H1 (cell line): Measurements from ENCODE around the gene STK32A.
A peak's percentile ranks its signal among the peaks of the same experiment; 100 is the strongest.

Experiments
- ASH2L ChIP-seq: fragments of 200-600, 300-600 bp; sonication (generic); IDR thresholded peaks from one replicate; pipeline ENCODE4 v1.7.1; 2017; ENCODE audit warnings: low read length
- CTBP2 ChIP-seq: IDR thresholded peaks from 2 replicates; pipeline ENCODE4 v1.7.0; 2011; ENCODE audit warnings: borderline replicate concordance, mild to moderate bottlenecking, moderate library complexity, mixed read lengths, low read length; ENCODE audit not compliant: insufficient read depth, insufficient read length
- EP300 ChIP-seq, 2 experiments: IDR thresholded peaks; 1 replicate in 1 of 2; 2 replicates in 1 of 2; pipeline ENCODE4 v1.6.1; 2011 to 2012; ENCODE audit warnings: low read depth in 2 of 2, low read length in 2 of 2, mild to moderate bottlenecking in 2 of 2, borderline replicate concordance in 1 of 2, inconsistent platforms in 1 of 2, moderate library complexity in 1 of 2
- KDM1A ChIP-seq: fragments of 200-600, 300-600 bp; sonication (generic); IDR thresholded peaks from 2 replicates; pipeline ENCODE4 v1.7.1; 2016; ENCODE audit warnings: mild to moderate bottlenecking, low read length, borderline replicate concordance
- MAFK ChIP-seq: IDR thresholded peaks from 2 replicates; pipeline ENCODE4 v1.6.1; 2012; ENCODE audit warnings: low read depth, mild to moderate bottlenecking, improper control_type of control experiment, low read length
- NANOG ChIP-seq: IDR thresholded peaks from 2 replicates; pipeline ENCODE4 v1.6.1; 2011; ENCODE audit warnings: low read length, low read depth, mild to moderate bottlenecking, inconsistent platforms; ENCODE audit not compliant: insufficient read depth, poor library complexity, severe bottlenecking
- NRF1 ChIP-seq: IDR thresholded peaks from 2 replicates; pipeline ENCODE4 v1.6.1; 2011; ENCODE audit warnings: mild to moderate bottlenecking, low read depth, low read length, improper control_type of control experiment
- POLR2A ChIP-seq, 2 experiments: IDR thresholded peaks; 1 replicate in 1 of 2; 2 replicates in 1 of 2; pipeline ENCODE4 v1.6.1; 2011; ENCODE audit warnings: low read depth in 2 of 2, low read length in 2 of 2, mild to moderate bottlenecking in 2 of 2; ENCODE audit errors: control extremely low read depth in 1 of 2
- SIN3A ChIP-seq, 2 experiments: IDR thresholded peaks in 1 of 2; conservative IDR thresholded peaks in 1 of 2; 2 replicates each; pipeline ENCODE4 v1.6.1; 2011 to 2012; ENCODE audit warnings: low read length in 2 of 2, improper control_type of control experiment in 1 of 2, low read depth in 1 of 2, mild to moderate bottlenecking in 1 of 2
- SP1 ChIP-seq: IDR thresholded peaks from 2 replicates; pipeline ENCODE4 v1.6.1; 2011; ENCODE audit warnings: low read depth, low read length
- SP2 ChIP-seq: IDR thresholded peaks from 2 replicates; pipeline ENCODE4 v1.6.1; 2012; ENCODE audit warnings: mild to moderate bottlenecking, low read length, inconsistent platforms
- SRF ChIP-seq: IDR thresholded peaks from 2 replicates; pipeline ENCODE4 v1.6.1; 2011; ENCODE audit warnings: mild to moderate bottlenecking, low read depth, low read length, moderate library complexity
- TF ChIP-seq, protein P1 (sequence below): IDR thresholded peaks from 2 replicates; pipeline ENCODE4 v1.6.1; 2012; ENCODE audit warnings: low read length, inconsistent platforms
- TF ChIP-seq, protein P2 (sequence below), 3 experiments: IDR thresholded peaks; 1 replicate in 2 of 3; 2 replicates in 1 of 3; pipeline versions ENCODE4 v1.5.1 to v1.6.1; 2011; ENCODE audit warnings: low read length in 3 of 3, mild to moderate bottlenecking in 3 of 3, inconsistent platforms in 2 of 3, low read depth in 1 of 3, moderate library complexity in 1 of 3; ENCODE audit not compliant: insufficient read depth in 1 of 3; ENCODE audit errors: control extremely low read depth in 1 of 3

DNA sequence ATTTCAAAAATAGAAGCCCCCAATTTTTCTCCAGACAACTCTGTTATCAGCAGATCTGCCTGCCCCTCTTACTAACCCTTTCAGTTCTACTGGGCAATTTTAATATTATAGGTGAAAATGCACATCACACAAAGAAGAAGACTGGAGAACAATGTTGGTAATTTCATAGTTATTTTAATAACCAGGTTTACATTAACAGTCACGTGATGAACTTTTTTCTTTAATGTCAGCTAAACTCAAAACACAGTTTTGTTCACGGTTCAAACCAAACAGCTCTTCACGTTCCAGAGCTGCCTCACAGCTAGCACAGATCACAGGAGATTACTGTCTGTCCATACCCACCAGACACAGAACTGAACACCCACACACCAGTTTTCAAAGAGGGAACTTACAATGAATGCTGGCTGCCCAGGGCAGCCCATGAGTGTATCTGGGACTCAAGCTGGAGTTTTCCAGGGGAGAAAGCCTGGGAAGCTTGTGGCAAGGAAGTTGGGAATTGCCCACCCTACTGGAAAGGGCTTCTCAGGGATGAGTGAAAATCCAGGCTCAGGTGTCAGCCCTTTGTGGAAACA lies 155.9 kb downstream of the STK32A start:
- TF ChIP-seq NANOG, result no peak
- TF ChIP-seq KDM1A, result no peak
- TF ChIP-seq CTBP2, result no peak
- TF ChIP-seq SP2, result no peak
- TF ChIP-seq, protein P1, sequence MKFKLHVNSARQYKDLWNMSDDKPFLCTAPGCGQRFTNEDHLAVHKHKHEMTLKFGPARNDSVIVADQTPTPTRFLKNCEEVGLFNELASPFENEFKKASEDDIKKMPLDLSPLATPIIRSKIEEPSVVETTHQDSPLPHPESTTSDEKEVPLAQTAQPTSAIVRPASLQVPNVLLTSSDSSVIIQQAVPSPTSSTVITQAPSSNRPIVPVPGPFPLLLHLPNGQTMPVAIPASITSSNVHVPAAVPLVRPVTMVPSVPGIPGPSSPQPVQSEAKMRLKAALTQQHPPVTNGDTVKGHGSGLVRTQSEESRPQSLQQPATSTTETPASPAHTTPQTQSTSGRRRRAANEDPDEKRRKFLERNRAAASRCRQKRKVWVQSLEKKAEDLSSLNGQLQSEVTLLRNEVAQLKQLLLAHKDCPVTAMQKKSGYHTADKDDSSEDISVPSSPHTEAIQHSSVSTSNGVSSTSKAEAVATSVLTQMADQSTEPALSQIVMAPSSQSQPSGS, result no peak
- no peak for TF ChIP-seq EP300 (IDR thresholded peaks at IDR 0.05; ENCODE audit: borderline replicate concordance in 1 of 2, low read depth in 2 of 2, low read length in 2 of 2)
- peak in 1 of 2 experiments; percentile 42; a peak in 1 of 3 replicates for TF ChIP-seq POLR2A (IDR thresholded peaks at IDR 0.05; ENCODE audit: control extremely low read depth in 1 of 2, low read depth in 2 of 2, low read length in 2 of 2)
- no peak for TF ChIP-seq SIN3A (conservative IDR thresholded peaks at IDR 0.05 in 1 of 2, IDR thresholded peaks at IDR 0.05 in 1 of 2; ENCODE audit: low read depth in 1 of 2, low read length in 2 of 2)
- TF ChIP-seq, protein P2, sequence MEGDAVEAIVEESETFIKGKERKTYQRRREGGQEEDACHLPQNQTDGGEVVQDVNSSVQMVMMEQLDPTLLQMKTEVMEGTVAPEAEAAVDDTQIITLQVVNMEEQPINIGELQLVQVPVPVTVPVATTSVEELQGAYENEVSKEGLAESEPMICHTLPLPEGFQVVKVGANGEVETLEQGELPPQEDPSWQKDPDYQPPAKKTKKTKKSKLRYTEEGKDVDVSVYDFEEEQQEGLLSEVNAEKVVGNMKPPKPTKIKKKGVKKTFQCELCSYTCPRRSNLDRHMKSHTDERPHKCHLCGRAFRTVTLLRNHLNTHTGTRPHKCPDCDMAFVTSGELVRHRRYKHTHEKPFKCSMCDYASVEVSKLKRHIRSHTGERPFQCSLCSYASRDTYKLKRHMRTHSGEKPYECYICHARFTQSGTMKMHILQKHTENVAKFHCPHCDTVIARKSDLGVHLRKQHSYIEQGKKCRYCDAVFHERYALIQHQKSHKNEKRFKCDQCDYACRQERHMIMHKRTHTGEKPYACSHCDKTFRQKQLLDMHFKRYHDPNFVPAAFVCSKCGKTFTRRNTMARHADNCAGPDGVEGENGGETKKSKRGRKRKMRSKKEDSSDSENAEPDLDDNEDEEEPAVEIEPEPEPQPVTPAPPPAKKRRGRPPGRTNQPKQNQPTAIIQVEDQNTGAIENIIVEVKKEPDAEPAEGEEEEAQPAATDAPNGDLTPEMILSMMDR (IDR thresholded peaks at IDR 0.05; ENCODE audit: control extremely low read depth in 1 of 3, insufficient read depth in 1 of 3, low read depth in 1 of 3, low read length in 3 of 3), result no peak
- TF ChIP-seq SP1, result no peak
- no peak for TF ChIP-seq SRF
- TF ChIP-seq MAFK, result no peak
- TF ChIP-seq NRF1, result no peak
- TF ChIP-seq ASH2L, result no peak
